ENCODE measurements around the gene CCDC170. TPM values are rescaled to one million over a fixed set of nuclear protein-coding genes. Genes with fewer than 3 reads are reported as not detected.

The CCDC170 gene
- total and polyA plus RNA-seq, 9 of the 15 experiments (the other 6 are each of a cell fraction or from before 2014, with no cell fraction given) = 0.01 to 0.18 (median 0.05) TPM; not detected in 6

DNA sequence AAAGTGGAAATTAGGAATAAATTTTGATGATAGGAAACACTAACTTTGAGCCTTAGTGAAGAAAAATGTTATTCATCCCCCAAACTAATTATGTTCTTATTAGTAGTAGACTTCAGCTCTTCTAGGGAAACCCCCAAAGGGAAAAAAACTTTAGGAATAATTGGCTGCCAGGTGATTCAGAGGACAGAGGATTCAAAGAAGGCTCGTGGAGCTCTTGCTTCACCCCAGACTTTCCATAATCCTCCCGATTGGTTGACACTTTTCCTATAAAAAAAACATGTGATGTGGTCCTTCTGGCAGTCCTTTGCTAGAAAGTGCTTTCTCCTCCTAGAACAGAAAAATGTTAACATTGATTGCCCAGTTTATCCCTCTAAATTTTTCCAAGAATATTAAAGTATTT, 5.6 kb upstream of the CCDC170 start:
- CTCF ChIA-PET (ENCODE audit: low intra/inter-chr PET ratio) = no interaction called here
- no TSS peak for BruUV-seq (replicated peaks)
- Histone ChIP-seq H3K4me1 (replicated peaks in 1 of 2; ENCODE audit: control insufficient read depth in 2 of 2, insufficient read depth in 2 of 2, low read length in 2 of 2) (no peaks in the 10 kb centered on the region), H4K20me1 (replicated peaks; ENCODE audit: control insufficient read depth, insufficient read depth, low read length) (no peaks in the 10 kb centered on the region), H3K4me2 (ENCODE audit: insufficient read depth, low read length) (no peak overlapping the region), H3K9ac (ENCODE audit: insufficient read depth in 1 of 2, low read depth in 2 of 2, low read length in 2 of 2) (no peak overlapping the region), H3K36me3 (ENCODE audit: control insufficient read depth, insufficient read depth, low read length) (no peaks in the 10 kb centered on the region), H3K9me1 (ENCODE audit: control insufficient read depth, insufficient read depth, low read length) (no peaks in the 10 kb centered on the region), H3K79me2 (ENCODE audit: control insufficient read depth, insufficient read depth, low read length) (no peaks in the 10 kb centered on the region), H3K27ac (ENCODE audit: extremely low read depth, low read depth, low read length) (no peak overlapping the region), H3K4me3 (no peak overlapping the region), H3K27me3 (ENCODE audit: control insufficient read depth in 2 of 2, insufficient read depth in 2 of 2, low read length in 2 of 2) (peaks cover 24 to 28% of the 10 kb centered on the region in 2 experiments), H2AFZ (ENCODE audit: low read depth, low read length) (no peak overlapping the region), H3K9me3 (replicated peaks; ENCODE audit: control insufficient read depth, insufficient read depth, low read depth, low read length) (no peaks in the 10 kb centered on the region)
- ATAC-seq (no peak), DNase-seq (ENCODE audit: extremely low read depth in 1 of 4, low spot score in 3 of 4) (no peak), FAIRE-seq (no peak)
- POLR2A ChIA-PET = no interaction called here
- in situ Hi-C loops (cut with MboI) = no loop called here
- WGBS (ENCODE audit: insufficient coverage, low coverage, missing lambda C conversion rate) = 0% methylated on average over 2 of the region's 2 CpGs
- TF ChIP-seq, protein P1, sequence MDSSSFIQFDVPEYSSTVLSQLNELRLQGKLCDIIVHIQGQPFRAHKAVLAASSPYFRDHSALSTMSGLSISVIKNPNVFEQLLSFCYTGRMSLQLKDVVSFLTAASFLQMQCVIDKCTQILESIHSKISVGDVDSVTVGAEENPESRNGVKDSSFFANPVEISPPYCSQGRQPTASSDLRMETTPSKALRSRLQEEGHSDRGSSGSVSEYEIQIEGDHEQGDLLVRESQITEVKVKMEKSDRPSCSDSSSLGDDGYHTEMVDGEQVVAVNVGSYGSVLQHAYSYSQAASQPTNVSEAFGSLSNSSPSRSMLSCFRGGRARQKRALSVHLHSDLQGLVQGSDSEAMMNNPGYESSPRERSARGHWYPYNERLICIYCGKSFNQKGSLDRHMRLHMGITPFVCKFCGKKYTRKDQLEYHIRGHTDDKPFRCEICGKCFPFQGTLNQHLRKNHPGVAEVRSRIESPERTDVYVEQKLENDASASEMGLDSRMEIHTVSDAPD (CRISPR knock-in tag; IDR thresholded peaks at IDR 0.05) = no peak
- TF ChIP-seq ZNF583 (CRISPR knock-in tag; IDR thresholded peaks at IDR 0.05) = no peak
- no peak for TF ChIP-seq ZNF444 (CRISPR knock-in tag; IDR thresholded peaks at IDR 0.05)
- TF ChIP-seq ZNF589 (CRISPR knock-in tag; IDR thresholded peaks at IDR 0.05; ENCODE audit: low read depth) = no peak
- TF ChIP-seq, protein P2, sequence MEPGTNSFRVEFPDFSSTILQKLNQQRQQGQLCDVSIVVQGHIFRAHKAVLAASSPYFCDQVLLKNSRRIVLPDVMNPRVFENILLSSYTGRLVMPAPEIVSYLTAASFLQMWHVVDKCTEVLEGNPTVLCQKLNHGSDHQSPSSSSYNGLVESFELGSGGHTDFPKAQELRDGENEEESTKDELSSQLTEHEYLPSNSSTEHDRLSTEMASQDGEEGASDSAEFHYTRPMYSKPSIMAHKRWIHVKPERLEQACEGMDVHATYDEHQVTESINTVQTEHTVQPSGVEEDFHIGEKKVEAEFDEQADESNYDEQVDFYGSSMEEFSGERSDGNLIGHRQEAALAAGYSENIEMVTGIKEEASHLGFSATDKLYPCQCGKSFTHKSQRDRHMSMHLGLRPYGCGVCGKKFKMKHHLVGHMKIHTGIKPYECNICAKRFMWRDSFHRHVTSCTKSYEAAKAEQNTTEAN (CRISPR knock-in tag; IDR thresholded peaks at IDR 0.05) = no peak
- TF ChIP-seq, protein P3, sequence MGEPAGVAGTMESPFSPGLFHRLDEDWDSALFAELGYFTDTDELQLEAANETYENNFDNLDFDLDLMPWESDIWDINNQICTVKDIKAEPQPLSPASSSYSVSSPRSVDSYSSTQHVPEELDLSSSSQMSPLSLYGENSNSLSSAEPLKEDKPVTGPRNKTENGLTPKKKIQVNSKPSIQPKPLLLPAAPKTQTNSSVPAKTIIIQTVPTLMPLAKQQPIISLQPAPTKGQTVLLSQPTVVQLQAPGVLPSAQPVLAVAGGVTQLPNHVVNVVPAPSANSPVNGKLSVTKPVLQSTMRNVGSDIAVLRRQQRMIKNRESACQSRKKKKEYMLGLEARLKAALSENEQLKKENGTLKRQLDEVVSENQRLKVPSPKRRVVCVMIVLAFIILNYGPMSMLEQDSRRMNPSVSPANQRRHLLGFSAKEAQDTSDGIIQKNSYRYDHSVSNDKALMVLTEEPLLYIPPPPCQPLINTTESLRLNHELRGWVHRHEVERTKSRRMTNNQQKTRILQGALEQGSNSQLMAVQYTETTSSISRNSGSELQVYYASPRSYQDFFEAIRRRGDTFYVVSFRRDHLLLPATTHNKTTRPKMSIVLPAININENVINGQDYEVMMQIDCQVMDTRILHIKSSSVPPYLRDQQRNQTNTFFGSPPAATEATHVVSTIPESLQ (CRISPR knock-in tag; IDR thresholded peaks at IDR 0.05) = no peak
- no peak for TF ChIP-seq NR2C2 (CRISPR knock-in tag; IDR thresholded peaks at IDR 0.05)
- TF ChIP-seq NR2C2 (tag; IDR thresholded peaks at IDR 0.05) = no peak
- no peak for TF ChIP-seq ZBED1 (IDR thresholded peaks at IDR 0.05)
- TF ChIP-seq HEY1 (CRISPR knock-in tag; IDR thresholded peaks at IDR 0.05; ENCODE audit: borderline replicate concordance) = no peak
- TF ChIP-seq PTBP1 (IDR thresholded peaks at IDR 0.05; ENCODE audit: low read depth, low read length) = no peak
- TF ChIP-seq NCOA4 (IDR thresholded peaks at IDR 0.05; ENCODE audit: partially characterized antibody) = no peak
- TF ChIP-seq PTTG1 (tag; IDR thresholded peaks at IDR 0.05; ENCODE audit: low read depth) = no peak
- no peak for TF ChIP-seq HDAC1 (IDR thresholded peaks at IDR 0.05)
- no peak for TF ChIP-seq GTF2F1 (IDR thresholded peaks at IDR 0.05; ENCODE audit: low read depth, low read length)
- TF ChIP-seq, protein P4, sequence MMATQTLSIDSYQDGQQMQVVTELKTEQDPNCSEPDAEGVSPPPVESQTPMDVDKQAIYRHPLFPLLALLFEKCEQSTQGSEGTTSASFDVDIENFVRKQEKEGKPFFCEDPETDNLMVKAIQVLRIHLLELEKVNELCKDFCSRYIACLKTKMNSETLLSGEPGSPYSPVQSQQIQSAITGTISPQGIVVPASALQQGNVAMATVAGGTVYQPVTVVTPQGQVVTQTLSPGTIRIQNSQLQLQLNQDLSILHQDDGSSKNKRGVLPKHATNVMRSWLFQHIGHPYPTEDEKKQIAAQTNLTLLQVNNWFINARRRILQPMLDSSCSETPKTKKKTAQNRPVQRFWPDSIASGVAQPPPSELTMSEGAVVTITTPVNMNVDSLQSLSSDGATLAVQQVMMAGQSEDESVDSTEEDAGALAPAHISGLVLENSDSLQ (IDR thresholded peaks at IDR 0.05) = no peak
- intact Hi-C loops (cut with micrococcal nuclease) = no loop called here
